ENCODE results near the gene DNAAF6.
"Not testable (repeated sequence)": the region's sequence is repeated elsewhere in the genome, so short reads cannot be mapped to it uniquely, and the experiment has no call there.

The DNAAF6 gene

DNA sequence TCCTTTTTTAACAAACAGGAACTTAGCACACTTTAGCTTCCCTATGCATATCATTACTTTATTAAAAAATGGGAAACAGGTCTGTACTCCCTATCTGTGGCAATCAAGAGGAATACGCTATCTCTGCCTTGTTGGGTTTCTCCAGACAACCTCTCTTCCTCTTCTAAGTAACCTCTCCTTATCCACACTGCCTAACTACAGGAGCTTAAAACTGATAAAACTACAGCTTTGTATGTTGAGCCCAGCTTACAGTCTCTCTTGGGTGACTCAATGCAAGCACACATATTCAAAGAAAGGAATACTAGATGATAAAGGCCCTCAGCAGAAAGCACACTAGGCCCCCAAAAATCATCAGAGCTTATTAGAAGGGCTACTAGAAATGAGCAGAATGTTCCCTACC is 9.1 kb upstream of the DNAAF6 start:
- H2AFZ ChIP-seq (ENCODE audit: low read length) = no peak overlapping the region
- H3K4me2 ChIP-seq (ENCODE audit: low read depth, low read length) = no peak overlapping the region
- H3K9ac ChIP-seq (ENCODE audit: low read length) = no peak overlapping the region
- H3K9me2 ChIP-seq (replicated peaks; ENCODE audit: insufficient read depth, low read length) = no peaks in the 10 kb centered on the region
- no peaks in the 10 kb centered on the region for H3F3A ChIP-seq (ENCODE audit: insufficient read depth, low read length)
- no peak overlapping the region for H3K4me3 ChIP-seq (ENCODE audit: low read length)
- no peaks in the 10 kb centered on the region for H3K4me1 ChIP-seq (ENCODE audit: low read length)
- H3K9me3 ChIP-seq (replicated peaks; ENCODE audit: insufficient read depth, low read length) = no peaks in the 10 kb centered on the region
- H4K20me1 ChIP-seq (ENCODE audit: insufficient read depth, low read length) = no peaks in the 10 kb centered on the region
- no peak for DNase-seq
- H3K27me3 ChIP-seq (replicated peaks; ENCODE audit: insufficient read depth, low read length) = no peaks in the 10 kb centered on the region
- no peaks in the 10 kb centered on the region for H3K79me2 ChIP-seq (ENCODE audit: low read length)
- no peak overlapping the region for H3K27ac ChIP-seq (ENCODE audit: low read length)
- no peaks in the 10 kb centered on the region for H3K36me3 ChIP-seq (replicated peaks; ENCODE audit: insufficient read depth, low read length)
- TF ChIP-seq EZH2phosphoT487 (IDR thresholded peaks at IDR 0.05; ENCODE audit: low read length) (no peak), EZH2 (optimal IDR thresholded peaks at IDR 0.05; ENCODE audit: low read depth, low read length) (no peak)
- TF ChIP-seq, protein P1, sequence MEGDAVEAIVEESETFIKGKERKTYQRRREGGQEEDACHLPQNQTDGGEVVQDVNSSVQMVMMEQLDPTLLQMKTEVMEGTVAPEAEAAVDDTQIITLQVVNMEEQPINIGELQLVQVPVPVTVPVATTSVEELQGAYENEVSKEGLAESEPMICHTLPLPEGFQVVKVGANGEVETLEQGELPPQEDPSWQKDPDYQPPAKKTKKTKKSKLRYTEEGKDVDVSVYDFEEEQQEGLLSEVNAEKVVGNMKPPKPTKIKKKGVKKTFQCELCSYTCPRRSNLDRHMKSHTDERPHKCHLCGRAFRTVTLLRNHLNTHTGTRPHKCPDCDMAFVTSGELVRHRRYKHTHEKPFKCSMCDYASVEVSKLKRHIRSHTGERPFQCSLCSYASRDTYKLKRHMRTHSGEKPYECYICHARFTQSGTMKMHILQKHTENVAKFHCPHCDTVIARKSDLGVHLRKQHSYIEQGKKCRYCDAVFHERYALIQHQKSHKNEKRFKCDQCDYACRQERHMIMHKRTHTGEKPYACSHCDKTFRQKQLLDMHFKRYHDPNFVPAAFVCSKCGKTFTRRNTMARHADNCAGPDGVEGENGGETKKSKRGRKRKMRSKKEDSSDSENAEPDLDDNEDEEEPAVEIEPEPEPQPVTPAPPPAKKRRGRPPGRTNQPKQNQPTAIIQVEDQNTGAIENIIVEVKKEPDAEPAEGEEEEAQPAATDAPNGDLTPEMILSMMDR (IDR thresholded peaks at IDR 0.05; ENCODE audit: low read length) = no peak

DNA sequence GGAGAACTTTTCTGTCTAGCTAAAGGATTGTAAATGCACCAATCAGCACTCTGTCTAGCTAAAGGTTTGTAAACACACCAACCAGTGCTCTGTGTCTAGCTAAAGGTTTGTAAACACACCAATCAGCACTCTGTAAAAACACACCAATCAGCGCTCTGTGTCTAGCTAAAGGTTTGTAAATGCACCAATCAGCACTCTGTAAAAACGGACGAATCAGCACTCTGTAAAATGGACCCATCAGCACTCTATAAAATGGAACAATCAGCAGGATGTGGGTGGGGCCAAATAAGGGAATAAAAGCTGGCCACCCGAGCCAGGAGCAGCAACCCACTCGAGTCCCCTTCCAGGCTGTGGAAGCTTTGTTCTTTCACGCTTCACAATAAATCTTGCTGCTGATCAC is 8.3 kb upstream of the DNAAF6 start:
- H3K79me2 ChIP-seq (ENCODE audit: low read length); H3K9me3 ChIP-seq (replicated peaks; ENCODE audit: insufficient read depth, low read length); DNase-seq; H3K4me3 ChIP-seq (ENCODE audit: low read length); H3K27ac ChIP-seq (ENCODE audit: low read length); H3K9me2 ChIP-seq (replicated peaks; ENCODE audit: insufficient read depth, low read length); H3K36me3 ChIP-seq (replicated peaks; ENCODE audit: insufficient read depth, low read length); H3K4me2 ChIP-seq (ENCODE audit: low read depth, low read length); H3K4me1 ChIP-seq (ENCODE audit: low read length); H4K20me1 ChIP-seq (ENCODE audit: insufficient read depth, low read length); H3F3A ChIP-seq (ENCODE audit: insufficient read depth, low read length); H3K9ac ChIP-seq (ENCODE audit: low read length); H3K27me3 ChIP-seq (replicated peaks; ENCODE audit: insufficient read depth, low read length); H2AFZ ChIP-seq (ENCODE audit: low read length): not testable (repeated sequence)

DNA sequence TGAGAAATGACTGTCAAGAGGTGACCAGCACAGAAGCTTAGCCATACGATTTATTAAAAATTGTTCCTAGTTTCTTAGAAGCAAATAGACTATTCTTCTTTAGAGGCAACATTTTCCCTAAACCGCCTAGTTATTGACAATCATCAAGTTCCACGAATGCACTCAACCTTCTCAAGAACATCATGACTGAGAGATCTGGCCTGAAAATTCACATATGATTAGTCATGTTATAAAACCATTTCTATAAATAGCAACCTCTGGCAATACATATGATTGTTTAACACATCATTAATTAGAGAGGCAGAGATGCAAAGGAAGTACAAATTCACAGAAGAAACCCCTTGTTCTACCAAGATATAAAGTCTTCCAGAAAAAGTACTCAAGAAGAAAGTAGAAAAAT is 6.9 kb upstream of the DNAAF6 start:
- H4K20me1 ChIP-seq (ENCODE audit: insufficient read depth, low read length) = no peaks in the 10 kb centered on the region
- no peaks in the 10 kb centered on the region for H3K9me3 ChIP-seq (replicated peaks; ENCODE audit: insufficient read depth, low read length)
- H2AFZ ChIP-seq (ENCODE audit: low read length) = no peak overlapping the region
- no peak overlapping the region for H3K4me3 ChIP-seq (ENCODE audit: low read length)
- TF ChIP-seq EZH2phosphoT487 (IDR thresholded peaks at IDR 0.05; ENCODE audit: low read length) = no peak
- no peaks in the 10 kb centered on the region for H3K9me2 ChIP-seq (replicated peaks; ENCODE audit: insufficient read depth, low read length)
- no peaks in the 10 kb centered on the region for H3K4me1 ChIP-seq (ENCODE audit: low read length)
- DNase-seq = no peak
- no peak overlapping the region for H3K27ac ChIP-seq (ENCODE audit: low read length)
- no peak overlapping the region for H3K4me2 ChIP-seq (ENCODE audit: low read depth, low read length)
- no peaks in the 10 kb centered on the region for H3K79me2 ChIP-seq (ENCODE audit: low read length)
- no peaks in the 10 kb centered on the region for H3K27me3 ChIP-seq (replicated peaks; ENCODE audit: insufficient read depth, low read length)
- H3K36me3 ChIP-seq (replicated peaks; ENCODE audit: insufficient read depth, low read length) = no peaks in the 10 kb centered on the region
- H3K9ac ChIP-seq (ENCODE audit: low read length) = no peak overlapping the region
- H3F3A ChIP-seq (ENCODE audit: insufficient read depth, low read length) = no peaks in the 10 kb centered on the region

DNA sequence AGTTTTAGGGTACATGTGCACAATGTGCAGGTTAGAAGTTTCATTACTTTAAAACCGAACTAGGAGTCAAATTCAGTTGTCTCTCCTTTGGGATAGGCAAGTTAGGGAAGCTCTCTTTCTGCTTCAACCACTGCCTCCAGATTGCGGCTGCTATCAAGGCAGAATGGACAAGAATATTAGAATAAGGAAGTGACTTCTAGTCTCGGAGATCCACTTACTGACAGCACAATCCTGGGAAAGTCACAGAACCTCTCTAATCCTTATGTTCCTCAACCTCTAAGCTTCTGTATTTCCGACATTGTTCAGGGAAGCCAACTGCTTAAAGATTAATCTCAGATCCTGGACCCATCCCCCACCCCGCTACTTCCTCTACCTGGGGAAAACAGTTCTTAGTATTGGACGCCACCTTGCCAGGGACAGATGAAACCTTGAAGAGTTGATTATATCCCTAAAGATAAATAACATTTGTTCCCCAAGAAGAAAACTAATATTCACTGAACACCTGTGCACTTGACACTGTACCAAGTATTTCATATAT is 2.3 kb upstream of the DNAAF6 start:
- no peaks in the 10 kb centered on the region for H4K20me1 ChIP-seq (ENCODE audit: insufficient read depth, low read length)
- no peaks in the 10 kb centered on the region for H3K9me3 ChIP-seq (replicated peaks; ENCODE audit: insufficient read depth, low read length)
- no peaks in the 10 kb centered on the region for H3K9me2 ChIP-seq (replicated peaks; ENCODE audit: insufficient read depth, low read length)
- H3K9ac ChIP-seq (ENCODE audit: low read length) = no peak overlapping the region
- no peak overlapping the region for H3K4me3 ChIP-seq (ENCODE audit: low read length)
- H3K36me3 ChIP-seq (replicated peaks; ENCODE audit: insufficient read depth, low read length) = no peaks in the 10 kb centered on the region
- H3K4me2 ChIP-seq (ENCODE audit: low read depth, low read length) = no peak overlapping the region
- DNase-seq = no peak
- H3F3A ChIP-seq (ENCODE audit: insufficient read depth, low read length) = no peaks in the 10 kb centered on the region
- H2AFZ ChIP-seq (ENCODE audit: low read length) = no peak overlapping the region
- H3K4me1 ChIP-seq (ENCODE audit: low read length) = no peaks in the 10 kb centered on the region
- no peak for TF ChIP-seq EZH2 (optimal IDR thresholded peaks at IDR 0.05; ENCODE audit: low read depth, low read length)
- no peak for TF ChIP-seq EZH2phosphoT487 (IDR thresholded peaks at IDR 0.05; ENCODE audit: low read length)
- TF ChIP-seq, protein P1 (IDR thresholded peaks at IDR 0.05; ENCODE audit: low read length) = no peak
- no peaks in the 10 kb centered on the region for H3K27me3 ChIP-seq (replicated peaks; ENCODE audit: insufficient read depth, low read length)
- no peaks in the 10 kb centered on the region for H3K79me2 ChIP-seq (ENCODE audit: low read length)
- no peak overlapping the region for H3K27ac ChIP-seq (ENCODE audit: low read length)
